K562 (cell line): ENCODE data around the gene SH3GLB2.

Experiments
- BCLAF1 ChIP-seq, 2 experiments: fragments of 450-650 bp in 1 of 2; IDR thresholded peaks; 2 replicates each; pipeline ENCODE4 v1.6.1; 2011 to 2017; ENCODE audit warnings: low read depth in 2 of 2, antibody characterized with exemption in 1 of 2, borderline replicate concordance in 1 of 2, low read length in 1 of 2, mild to moderate bottlenecking in 1 of 2, mixed read lengths in 1 of 2; ENCODE audit not compliant: control insufficient read depth in 1 of 2
- MEF2D ChIP-seq: conservative IDR thresholded peaks from 2 replicates; pipeline ENCODE4 v1.6.1; 2016; ENCODE audit warnings: low read depth, missing genetic modification characterization, missing compliant biosample characterization
- MEIS2 ChIP-seq: fragments of 450-650 bp; IDR thresholded peaks from 2 replicates; pipeline ENCODE4 v1.6.1; 2014; ENCODE audit warnings: mild to moderate bottlenecking; ENCODE audit not compliant: partially characterized antibody
- NR2F6 ChIP-seq: fragments of 450-650 bp; formaldehyde crosslinking; IDR thresholded peaks from 2 replicates; pipeline ENCODE4 v1.4.0; 2020; ENCODE audit warnings: mild to moderate bottlenecking
- PRDM10 ChIP-seq: fragments of 450-650 bp; IDR thresholded peaks from 2 replicates; pipeline ENCODE4 v1.6.1; 2018; ENCODE audit not compliant: partially characterized antibody
- RAD21 ChIP-seq, 2 experiments: fragments of 250-450 bp in 1 of 2; fragments of 450-650 bp in 1 of 2; sonication (Bioruptor Pico) in 1 of 2; formaldehyde crosslinking in 1 of 2; IDR thresholded peaks in 1 of 2; conservative IDR thresholded peaks in 1 of 2; 2 replicates each; pipeline versions ENCODE4 v1.4.0 to v1.8.0; 2020 to 2022; ENCODE audit warnings: mild to moderate bottlenecking in 2 of 2, moderate library complexity in 1 of 2

GRCh38 chr9:128969491-128969890, 58.6 kb downstream of the SH3GLB2 start:
- no peak for TF ChIP-seq BCLAF1 (IDR thresholded peaks at IDR 0.05; ENCODE audit: borderline replicate concordance in 1 of 2, control insufficient read depth in 1 of 2, low read depth in 2 of 2, low read length in 1 of 2)
- TF ChIP-seq MEF2D (tag): no peak
- TF ChIP-seq MEIS2: no peak
- TF ChIP-seq RAD21 (CRISPR knock-in tag; conservative IDR thresholded peaks at IDR 0.05 in 1 of 2, IDR thresholded peaks at IDR 0.05 in 1 of 2): no peak
- TF ChIP-seq PRDM10: no peak
- TF ChIP-seq NR2F6 (CRISPR knock-in tag): no peak
